ENCODE measurements around the gene OSTF1.

DNA sequence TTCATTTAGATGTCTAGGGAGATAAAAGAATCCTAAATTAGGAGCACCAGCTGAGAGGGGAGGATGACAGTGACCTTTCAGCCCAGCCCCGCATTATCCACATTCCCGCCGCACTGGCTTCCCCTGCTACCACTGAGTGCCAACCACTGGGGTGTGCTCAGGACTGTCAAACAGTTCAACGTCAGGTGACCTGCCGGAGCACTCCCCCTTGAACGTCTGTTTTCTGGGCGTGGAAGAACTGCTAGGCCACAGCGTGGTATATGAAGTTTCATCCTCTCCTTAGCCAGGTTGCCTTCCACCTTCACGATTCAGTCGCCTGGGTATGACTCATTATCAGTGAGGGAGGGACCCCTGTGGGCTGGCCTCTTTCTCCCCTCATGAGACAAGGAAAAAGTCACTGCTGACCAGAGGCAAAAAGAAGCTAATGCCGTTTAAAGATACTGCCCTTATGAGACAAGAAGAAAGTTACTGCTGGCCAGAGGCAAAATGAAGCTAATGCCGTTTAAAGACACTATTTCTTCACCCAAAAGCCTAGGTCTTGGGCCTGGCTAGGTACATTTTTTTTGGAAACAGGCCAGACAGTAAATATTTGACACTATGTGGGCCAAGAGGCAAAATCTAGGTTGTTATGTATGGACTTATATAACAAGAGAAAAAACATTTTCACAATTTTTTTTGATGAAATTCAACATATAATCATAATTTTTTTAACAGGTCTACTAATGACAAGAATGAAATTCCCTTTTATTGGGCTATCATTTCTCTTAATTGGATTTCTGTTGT is 4.9 kb upstream of the OSTF1 start:
- TF ChIP-seq, protein P1, sequence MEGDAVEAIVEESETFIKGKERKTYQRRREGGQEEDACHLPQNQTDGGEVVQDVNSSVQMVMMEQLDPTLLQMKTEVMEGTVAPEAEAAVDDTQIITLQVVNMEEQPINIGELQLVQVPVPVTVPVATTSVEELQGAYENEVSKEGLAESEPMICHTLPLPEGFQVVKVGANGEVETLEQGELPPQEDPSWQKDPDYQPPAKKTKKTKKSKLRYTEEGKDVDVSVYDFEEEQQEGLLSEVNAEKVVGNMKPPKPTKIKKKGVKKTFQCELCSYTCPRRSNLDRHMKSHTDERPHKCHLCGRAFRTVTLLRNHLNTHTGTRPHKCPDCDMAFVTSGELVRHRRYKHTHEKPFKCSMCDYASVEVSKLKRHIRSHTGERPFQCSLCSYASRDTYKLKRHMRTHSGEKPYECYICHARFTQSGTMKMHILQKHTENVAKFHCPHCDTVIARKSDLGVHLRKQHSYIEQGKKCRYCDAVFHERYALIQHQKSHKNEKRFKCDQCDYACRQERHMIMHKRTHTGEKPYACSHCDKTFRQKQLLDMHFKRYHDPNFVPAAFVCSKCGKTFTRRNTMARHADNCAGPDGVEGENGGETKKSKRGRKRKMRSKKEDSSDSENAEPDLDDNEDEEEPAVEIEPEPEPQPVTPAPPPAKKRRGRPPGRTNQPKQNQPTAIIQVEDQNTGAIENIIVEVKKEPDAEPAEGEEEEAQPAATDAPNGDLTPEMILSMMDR (conservative IDR thresholded peaks at IDR 0.05; ENCODE audit: low read length), result no peak
- TF ChIP-seq EZH2phosphoT487 (IDR thresholded peaks at IDR 0.05; ENCODE audit: borderline replicate concordance), result no peak

All from Loucy (cell line).